MM.1S (cell line): ENCODE data around the gene EPB41L4B.

ENCODE experiments used
- DNase-seq: peaks from one replicate; pipeline ENCODE4 v3.0.0-alpha.2; 2015
- H2AFZ ChIP-seq: fragments of 300-600 bp; sonication (generic); 2 replicates; pipeline ENCODE4 v1.6.0; 2016; ENCODE audit warnings: antibody characterized with exemption, low read length
- H3F3A ChIP-seq: fragments of 300-600 bp; sonication (generic); 2 replicates; pipeline ENCODE4 v1.6.1; 2016; ENCODE audit warnings: mild to moderate bottlenecking, antibody characterized with exemption, low read length, moderate library complexity, mixed read lengths; ENCODE audit not compliant: insufficient read depth
- H3K27ac ChIP-seq: fragments of 300-600 bp; sonication (generic); 2 replicates; pipeline ENCODE4 v1.5.1; 2016; ENCODE audit warnings: mild to moderate bottlenecking, low read length
- H3K27me3 ChIP-seq: fragments of 300-600 bp; sonication (generic); replicated peaks from 2 replicates; pipeline ENCODE4 v1.6.0; 2016; ENCODE audit warnings: low read length; ENCODE audit not compliant: insufficient read depth
- H3K36me3 ChIP-seq: fragments of 300-600 bp; sonication (generic); replicated peaks from 2 replicates; pipeline ENCODE4 v1.6.1; 2016; ENCODE audit warnings: mild to moderate bottlenecking, low read length, mixed read lengths; ENCODE audit not compliant: insufficient read depth
- H3K4me1 ChIP-seq: fragments of 300-600 bp; sonication (generic); 2 replicates; pipeline ENCODE4 v1.6.1; 2016; ENCODE audit warnings: low read length, mixed read lengths
- H3K4me2 ChIP-seq: fragments of 300-600 bp; sonication (generic); 2 replicates; pipeline ENCODE4 v1.6.0; 2016; ENCODE audit warnings: low read depth, low read length
- H3K4me3 ChIP-seq: fragments of 300-600 bp; sonication (generic); 2 replicates; pipeline ENCODE4 v1.5.1; 2016; ENCODE audit warnings: low read length, mixed read lengths
- H3K79me2 ChIP-seq: fragments of 300-600 bp; sonication (generic); 2 replicates; pipeline ENCODE4 v1.6.1; 2016; ENCODE audit warnings: mixed run types, low read length, mixed read lengths
- H3K9ac ChIP-seq: fragments of 300-600 bp; sonication (generic); 2 replicates; pipeline ENCODE4 v1.6.1; 2016; ENCODE audit warnings: low read length, mixed read lengths
- H3K9me2 ChIP-seq: fragments of 300-600 bp; sonication (generic); replicated peaks from 2 replicates; pipeline ENCODE4 v1.6.1; 2016; ENCODE audit warnings: mild to moderate bottlenecking, low read length, mixed read lengths; ENCODE audit not compliant: insufficient read depth
- H3K9me3 ChIP-seq: fragments of 300-600 bp; sonication (generic); replicated peaks from 2 replicates; pipeline ENCODE4 v1.6.1; 2016; ENCODE audit warnings: mild to moderate bottlenecking, low read length, mixed read lengths; ENCODE audit not compliant: insufficient read depth
- H4K20me1 ChIP-seq: fragments of 300-600 bp; sonication (generic); 2 replicates; pipeline ENCODE4 v1.6.1; 2016; ENCODE audit warnings: mild to moderate bottlenecking, low read length, moderate library complexity, mixed read lengths; ENCODE audit not compliant: insufficient read depth
- CTCF ChIP-seq: fragments of 300-600 bp; sonication (generic); IDR thresholded peaks from 2 replicates; pipeline ENCODE4 v1.5.1; 2016; ENCODE audit warnings: antibody characterized with exemption, low read length, mixed read lengths
- EZH2 ChIP-seq: fragments of 300-600 bp; sonication (generic); optimal IDR thresholded peaks from 2 replicates; pipeline ENCODE3; 2017; ENCODE audit warnings: low read depth, mild to moderate bottlenecking, antibody characterized with exemption, low read length, mixed read lengths
- EZH2phosphoT487 ChIP-seq: fragments of 300-600 bp; sonication (generic); IDR thresholded peaks from 2 replicates; pipeline ENCODE4 v1.6.1; 2018; ENCODE audit warnings: antibody characterized with exemption, low read length

Gene EPB41L4B

GRCh38 chr9:109231593-109231992 lies 89.3 kb downstream of the EPB41L4B start:
- no peak overlapping the region for H3K4me2 ChIP-seq
- H3K27me3 ChIP-seq, result no peaks in the 10 kb centered on the region
- no peaks in the 10 kb centered on the region for H3K79me2 ChIP-seq
- H4K20me1 ChIP-seq, result no peaks in the 10 kb centered on the region
- H3K36me3 ChIP-seq, result no peaks in the 10 kb centered on the region
- no peak for DNase-seq
- no peak overlapping the region for H3K9ac ChIP-seq
- no peak overlapping the region for H2AFZ ChIP-seq
- no peak overlapping the region for H3K27ac ChIP-seq
- no peaks in the 10 kb centered on the region for H3F3A ChIP-seq
- no peak for TF ChIP-seq CTCF
- no peak for TF ChIP-seq EZH2
- no peak for TF ChIP-seq EZH2phosphoT487
- H3K4me1 ChIP-seq, result no peaks in the 10 kb centered on the region
- no peaks in the 10 kb centered on the region for H3K9me2 ChIP-seq
- no peaks in the 10 kb centered on the region for H3K9me3 ChIP-seq
- no peak overlapping the region for H3K4me3 ChIP-seq

GRCh38 chr9:109230277-109230676 lies 90.6 kb downstream of the EPB41L4B start:
- TF ChIP-seq EZH2phosphoT487, result no peak
- Histone ChIP-seq H3K4me1 (no peaks in the 10 kb centered on the region), H3F3A (no peaks in the 10 kb centered on the region), H3K4me2 (no peak overlapping the region), H3K27ac (no peak overlapping the region), H4K20me1 (no peaks in the 10 kb centered on the region), H3K79me2 (no peaks in the 10 kb centered on the region), H3K36me3 (no peaks in the 10 kb centered on the region), H2AFZ (no peak overlapping the region), H3K9ac (no peak overlapping the region), H3K27me3 (no peaks in the 10 kb centered on the region), H3K9me3 (no peaks in the 10 kb centered on the region), H3K9me2 (no peaks in the 10 kb centered on the region), H3K4me3 (no peak overlapping the region)
- no peak for DNase-seq

GRCh38 chr9:109229682-109230081 lies 91.2 kb downstream of the EPB41L4B start:
- Histone ChIP-seq H2AFZ (no peak overlapping the region), H3K4me1 (no peaks in the 10 kb centered on the region), H3K27me3 (no peaks in the 10 kb centered on the region), H3K9me3 (no peaks in the 10 kb centered on the region), H3K4me2 (no peak overlapping the region), H3K4me3 (no peak overlapping the region), H3K36me3 (no peaks in the 10 kb centered on the region), H3K27ac (no peak overlapping the region), H3K79me2 (no peaks in the 10 kb centered on the region), H3F3A (no peaks in the 10 kb centered on the region), H3K9me2 (no peaks in the 10 kb centered on the region), H3K9ac (no peak overlapping the region), H4K20me1 (no peaks in the 10 kb centered on the region)
- no peak for TF ChIP-seq EZH2phosphoT487
- TF ChIP-seq CTCF, result no peak
- TF ChIP-seq EZH2, result no peak
- no peak for DNase-seq

GRCh38 chr9:109228093-109228642 lies 92.7 kb downstream of the EPB41L4B start:
- Histone ChIP-seq H2AFZ (no peak overlapping the region), H3K9me2 (no peaks in the 10 kb centered on the region), H3K9ac (no peak overlapping the region), H4K20me1 (no peaks in the 10 kb centered on the region), H3K4me2 (no peak overlapping the region), H3K4me1 (no peaks in the 10 kb centered on the region), H3K27me3 (no peaks in the 10 kb centered on the region), H3K27ac (no peak overlapping the region), H3K9me3 (no peaks in the 10 kb centered on the region), H3K79me2 (no peaks in the 10 kb centered on the region), H3K4me3 (no peak overlapping the region), H3K36me3 (no peaks in the 10 kb centered on the region), H3F3A (no peaks in the 10 kb centered on the region)
- DNase-seq, result no peak
- TF ChIP-seq EZH2 (no peak), CTCF (no peak), EZH2phosphoT487 (no peak)
